ENCODE measurements around the gene PCGF6. TPM values are rescaled to one million over a fixed set of nuclear protein-coding genes. Genes with fewer than 3 reads are reported as not detected.

PCGF6 gene
- total RNA-seq, 2 donors from 2014 or later, result 11.4 to 12.4 TPM

GRCh38 chr10:103395754-103396066, 44.8 kb upstream of the PCGF6 start:
- WGBS, result 1% methylated on average over 11 of the region's 11 CpGs
- Histone ChIP-seq H3K27ac (peak overlapping the region; percentile 61 to 65), H3K36me3 (no peaks in the 10 kb centered on the region), H3K27me3 (replicated peaks; ENCODE audit: insufficient read depth) (no peaks in the 10 kb centered on the region), H3K4me1 (replicated peaks) (peaks cover 14% of the 10 kb centered on the region), H3K4me3 (peak overlapping the region; percentile 51 to 74), H3K9me3 (no peaks in the 10 kb centered on the region)
- TF ChIP-seq POLR2A (IDR thresholded peaks at IDR 0.05) (no peak), CTCF (IDR thresholded peaks at IDR 0.05) (no peak), POLR2AphosphoS5 (IDR thresholded peaks at IDR 0.05) (no peak)
- intact Hi-C loops (cut with DNase I), result loop anchor here (1.0 kb wide), 1 partner anchor 27 kb away; no protein-coding TSS in a partner anchor
- DNase-seq (ENCODE audit: low spot score), result no peak

- Histone ChIP-seq H3K27ac (no peak overlapping the region), H3K9me3 (no peaks in the 10 kb centered on the region), H3K4me3 (no peak overlapping the region), H3K27me3 (replicated peaks; ENCODE audit: insufficient read depth) (no peaks in the 10 kb centered on the region), H3K36me3 (peaks cover 3 to 4% of the 10 kb centered on the region in 2 donors), H3K4me1 (replicated peaks) (peaks cover 14% of the 10 kb centered on the region)
- 89% methylated on average over 14 of the region's 14 CpGs for WGBS
- DNase-seq (ENCODE audit: low spot score), result no peak
- intact Hi-C loops (cut with DNase I), result no loop called here
- TF ChIP-seq CTCF (IDR thresholded peaks at IDR 0.05), result no peak
- TF ChIP-seq POLR2AphosphoS5 (IDR thresholded peaks at IDR 0.05), result no peak
- TF ChIP-seq POLR2A (IDR thresholded peaks at IDR 0.05), result no peak
Observed at GRCh38 chr10:103394180-103394579, 43.2 kb upstream of the PCGF6 start.

- no peaks in the 10 kb centered on the region for H3K36me3 ChIP-seq
- intact Hi-C loops (cut with DNase I), result no loop called here
- 97% methylated on average over 5 of the region's 5 CpGs for WGBS
Observed at GRCh38 chr10:103382769-103383168, 31.8 kb upstream of the PCGF6 start.

DNA sequence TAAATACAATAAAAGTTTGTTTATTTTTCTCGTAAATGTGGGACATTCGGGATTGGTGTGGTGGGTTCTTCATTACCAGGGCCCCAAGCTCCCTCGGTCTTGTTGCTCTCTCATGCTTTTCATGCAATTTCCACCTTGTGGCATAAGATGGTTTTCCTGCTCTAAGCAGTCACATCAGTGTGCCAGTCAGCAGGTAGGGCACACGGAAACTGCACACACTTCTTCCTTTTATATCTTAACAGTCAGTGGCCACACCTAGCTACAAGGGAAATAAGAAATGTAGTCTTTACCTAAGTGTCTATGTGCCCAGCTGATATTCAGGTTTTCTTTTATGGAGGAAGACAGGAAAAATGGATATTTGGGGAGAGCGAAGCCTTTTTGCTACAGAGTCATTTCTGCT, 23.3 kb upstream of the PCGF6 start:
- H3K4me1 ChIP-seq (replicated peaks), result no peaks in the 10 kb centered on the region
- H3K4me3 ChIP-seq, result no peak overlapping the region
- TF ChIP-seq CTCF (IDR thresholded peaks at IDR 0.05) (no peak), POLR2AphosphoS5 (IDR thresholded peaks at IDR 0.05) (no peak), POLR2A (IDR thresholded peaks at IDR 0.05) (no peak)
- intact Hi-C loops (cut with DNase I), result no loop called here
- H3K27ac ChIP-seq, result no peak overlapping the region
- WGBS, result 86% methylated on average over 5 of the region's 5 CpGs
- no peaks in the 10 kb centered on the region for H3K9me3 ChIP-seq
- no peaks in the 10 kb centered on the region for H3K27me3 ChIP-seq (replicated peaks; ENCODE audit: insufficient read depth)
- no peaks in the 10 kb centered on the region for H3K36me3 ChIP-seq
- no peak for DNase-seq (ENCODE audit: low spot score)

More at GRCh38 chr10:103382769-103383168, 31.8 kb upstream of the PCGF6 start:
- DNase-seq (ENCODE audit: low spot score), result no peak
- Histone ChIP-seq H3K4me3 (no peak overlapping the region), H3K9me3 (no peaks in the 10 kb centered on the region), H3K4me1 (replicated peaks) (no peaks in the 10 kb centered on the region), H3K27ac (no peak overlapping the region), H3K27me3 (replicated peaks; ENCODE audit: insufficient read depth) (no peaks in the 10 kb centered on the region)
- TF ChIP-seq POLR2A (IDR thresholded peaks at IDR 0.05) (no peak), CTCF (IDR thresholded peaks at IDR 0.05) (no peak), POLR2AphosphoS5 (IDR thresholded peaks at IDR 0.05) (no peak)

DNA sequence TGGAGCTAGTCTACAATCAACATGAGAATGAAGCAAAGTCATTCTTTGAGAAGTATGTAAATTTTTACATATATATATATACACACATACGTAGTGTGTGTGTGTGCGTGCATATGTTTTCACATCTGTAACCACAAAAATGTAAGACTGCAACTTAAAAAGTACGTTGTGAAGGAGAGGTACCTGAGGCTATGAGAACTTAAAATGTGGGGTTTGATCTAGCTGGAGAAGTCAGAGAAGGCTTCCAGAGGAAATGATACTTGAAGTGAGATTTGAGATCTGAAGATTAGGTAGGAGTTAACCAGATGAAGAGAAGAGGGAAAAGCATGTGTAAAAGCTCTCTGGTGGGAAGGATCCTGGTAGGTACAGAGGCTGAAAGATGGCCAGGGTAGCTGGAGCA, 22.6 kb upstream of the PCGF6 start:
- no peak for DNase-seq (ENCODE audit: low spot score)
- Histone ChIP-seq H3K27me3 (replicated peaks; ENCODE audit: insufficient read depth) (no peaks in the 10 kb centered on the region), H3K4me1 (replicated peaks) (no peaks in the 10 kb centered on the region), H3K36me3 (no peaks in the 10 kb centered on the region), H3K9me3 (no peaks in the 10 kb centered on the region), H3K27ac (no peak overlapping the region), H3K4me3 (no peak overlapping the region)
- intact Hi-C loops (cut with DNase I), result no loop called here
- WGBS, result 91% methylated on average over 3 of the region's 3 CpGs
- no peak for TF ChIP-seq CTCF (IDR thresholded peaks at IDR 0.05)
- no peak for TF ChIP-seq POLR2AphosphoS5 (IDR thresholded peaks at IDR 0.05)
- TF ChIP-seq POLR2A (IDR thresholded peaks at IDR 0.05), result no peak

All from prostate gland (tissue), 2 donors.